ENCODE data around the gene B4GALNT3. TPM values are rescaled to one million over a fixed set of nuclear protein-coding genes. Genes with fewer than 3 reads are reported as not detected.

B4GALNT3 gene
- total and polyA plus RNA-seq, 2 experiments from 2014 or later = 2.8 to 15.8 TPM

GRCh38 chr12:602700-603068, 142.9 kb downstream of the B4GALNT3 start:
- Mint-ChIP-seq H3K27ac (no peak overlapping the region), H3K27me3 (ENCODE audit: insufficient read depth, low read depth, poor library complexity) (no peaks in the 10 kb centered on the region), H3K4me1 (peaks cover 12% of the 10 kb centered on the region), H3K9me3 (no peaks in the 10 kb centered on the region), H3K36me3 (ENCODE audit: low read depth) (no peaks in the 10 kb centered on the region), H3K4me3 (no peak overlapping the region)
- Histone ChIP-seq H3K27ac (ENCODE audit: low read depth) (no peak overlapping the region), H3K4me2 (no peak overlapping the region), H3K4me3 (no peak overlapping the region), H4K20me1 (replicated peaks; ENCODE audit: insufficient read depth) (no peaks in the 10 kb centered on the region), H2AFZ (no peak overlapping the region), H3K79me2 (replicated peaks; ENCODE audit: insufficient read depth) (no peaks in the 10 kb centered on the region), H3K9me2 (ENCODE audit: insufficient read depth) (no peaks in the 10 kb centered on the region), H3F3A (replicated peaks; ENCODE audit: low read depth) (no peaks in the 10 kb centered on the region), H3K27me3 (ENCODE audit: insufficient read depth) (no peaks in the 10 kb centered on the region), H3K4me1 (ENCODE audit: insufficient read depth) (no peaks in the 10 kb centered on the region), H3K36me3 (ENCODE audit: insufficient read depth) (no peaks in the 10 kb centered on the region)
- TF ChIP-seq EZH2 (IDR thresholded peaks at IDR 0.05; ENCODE audit: low read depth, unreplicated experiment) = no peak
- no peak for TF ChIP-seq ETS1 (IDR thresholded peaks at IDR 0.05)
- no peak for TF ChIP-seq POLR2AphosphoS5 (IDR thresholded peaks at IDR 0.05; ENCODE audit: low read depth)
- no peak for TF ChIP-seq CTCF (conservative IDR thresholded peaks at IDR 0.05; ENCODE audit: low read depth in 2 of 2)
- no peak for TF ChIP-seq ZNF462 (CRISPR knock-in tag; IDR thresholded peaks at IDR 0.05)
- TF ChIP-seq REST (IDR thresholded peaks at IDR 0.05; ENCODE audit: unreplicated experiment) = no peak
- TF ChIP-seq CREB1 (CRISPR knock-in tag; IDR thresholded peaks at IDR 0.05; ENCODE audit: low read depth) = no peak
- TF ChIP-seq ZNF331 (CRISPR knock-in tag; IDR thresholded peaks at IDR 0.05; ENCODE audit: low read depth) = no peak
- DNase-seq (ENCODE audit: low spot score) = no peak
- no peak for ATAC-seq
